Esophagus squamous epithelium (tissue), 5 donors: Measurements from ENCODE around the gene RYR1. TPM values are rescaled to one million over a fixed set of nuclear protein-coding genes. Genes with fewer than 3 reads are reported as not detected.

Source experiments
- DNase-seq: peaks from one replicate; lab custom pipeline; 2025; lab: John Stamatoyannopoulos, UW
- H3K27ac ChIP-seq, 4 donors: fragments of 200-600 bp; sonication (generic); one replicate each; pipeline ENCODE4 v1.5.1; 2016 to 2019; ENCODE audit warnings: mild to moderate bottlenecking in 1 of 4
- H3K27me3 ChIP-seq, 4 donors: fragments of 200-600 bp; sonication (generic); 1 replicate in 3 of 4; 2 replicates in 1 of 4; pipeline versions ENCODE4 v1.5.1 to v1.6.0; 2017 to 2021; ENCODE audit warnings: antibody characterized with exemption in 1 of 4
- H3K36me3 ChIP-seq, 3 donors: fragments of 200-600 bp; sonication (generic); one replicate each; pipeline ENCODE4 v1.5.1; 2016 to 2019
- H3K4me1 ChIP-seq, 3 donors: fragments of 200-600 bp; sonication (generic); one replicate each; pipeline ENCODE4 v1.5.1; 2017 to 2019
- H3K4me3 ChIP-seq, 4 donors: fragments of 200-600 bp; sonication (generic); 1 replicate in 3 of 4; 2 replicates in 1 of 4; pipeline ENCODE4 v1.5.1; 2016 to 2019; ENCODE audit warnings: mild to moderate bottlenecking in 2 of 4, moderate library complexity in 1 of 4
- H3K9me3 ChIP-seq, 3 donors: fragments of 200-600 bp; sonication (generic); one replicate each; pipeline ENCODE4 v1.5.1; 2016 to 2019
- POLR2A ChIP-seq, 4 donors: fragments of 450-650 bp; IDR thresholded peaks; one replicate each; pipeline ENCODE4 v1.6.1; 2017; ENCODE audit warnings: antibody characterized with exemption in 4 of 4, mild to moderate bottlenecking in 4 of 4, moderate library complexity in 3 of 4
- WGBS, 2 donors: methylation state at CpG; one replicate each; pipeline ENCODE4 v1.1.5; 2018; 5-methylcytosine and 5-hydroxymethylcytosine counted together
- intact Hi-C: fragments of 100-400 bp; cut with DNase I; formaldehyde crosslinking; loops from one replicate; pipeline ENCODE4 v1.15.0; 2022
- total RNA-seq, 4 donors: library from RNA; depleted of rRNA; stranded (reverse); fragments of >200 nt; gene quantifications; one replicate each; pipeline ENCODE4 v1.1.0, GENCODE V29; 2016
- TF ChIP-seq, protein P1 (sequence below), 6 experiments: fragments of 450-650 bp in 4 of 6; fragments of 200-600 bp in 2 of 6; sonication (generic) in 2 of 6; IDR thresholded peaks; one replicate each; pipeline ENCODE4 v1.5.1; 2016 to 2019; ENCODE audit warnings: antibody characterized with exemption in 6 of 6, mild to moderate bottlenecking in 4 of 6, moderate library complexity in 4 of 6
- donor health status: DM: yes; HTN: yes; CAD: no.

Gene RYR1
- total RNA-seq, 4 donors from 2014 or later, result 11.2 to 18.3 (median 13.8) TPM

DNA sequence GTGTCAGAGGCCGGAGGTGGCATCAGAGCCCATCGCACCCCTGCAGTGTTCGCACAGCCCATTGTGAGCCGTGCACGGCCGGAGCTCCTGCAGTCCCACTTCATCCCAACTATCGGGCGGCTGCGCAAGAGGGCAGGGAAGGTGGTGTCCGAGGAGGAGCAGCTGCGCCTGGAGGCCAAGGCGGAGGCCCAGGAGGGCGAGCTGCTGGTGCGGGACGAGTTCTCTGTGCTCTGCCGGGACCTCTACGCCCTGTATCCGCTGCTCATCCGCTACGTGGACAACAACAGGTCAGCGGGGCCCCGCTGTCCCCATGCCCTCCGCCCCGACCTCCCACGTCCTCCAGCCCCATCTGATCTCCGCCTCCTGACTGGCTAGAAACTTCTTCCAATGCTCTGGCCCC is 85.7 kb downstream of the RYR1 start:
- H3K27me3 ChIP-seq, result peaks cover 0 to 7% (median 0%) of the 10 kb centered on the region in 4 donors
- 84 to 89% methylated on average over 11 to 13 of the region's 26 CpGs for WGBS, 2 donors
- no peaks in the 10 kb centered on the region for H3K36me3 ChIP-seq
- intact Hi-C loops, result no loop called here
- TF ChIP-seq, protein P1, sequence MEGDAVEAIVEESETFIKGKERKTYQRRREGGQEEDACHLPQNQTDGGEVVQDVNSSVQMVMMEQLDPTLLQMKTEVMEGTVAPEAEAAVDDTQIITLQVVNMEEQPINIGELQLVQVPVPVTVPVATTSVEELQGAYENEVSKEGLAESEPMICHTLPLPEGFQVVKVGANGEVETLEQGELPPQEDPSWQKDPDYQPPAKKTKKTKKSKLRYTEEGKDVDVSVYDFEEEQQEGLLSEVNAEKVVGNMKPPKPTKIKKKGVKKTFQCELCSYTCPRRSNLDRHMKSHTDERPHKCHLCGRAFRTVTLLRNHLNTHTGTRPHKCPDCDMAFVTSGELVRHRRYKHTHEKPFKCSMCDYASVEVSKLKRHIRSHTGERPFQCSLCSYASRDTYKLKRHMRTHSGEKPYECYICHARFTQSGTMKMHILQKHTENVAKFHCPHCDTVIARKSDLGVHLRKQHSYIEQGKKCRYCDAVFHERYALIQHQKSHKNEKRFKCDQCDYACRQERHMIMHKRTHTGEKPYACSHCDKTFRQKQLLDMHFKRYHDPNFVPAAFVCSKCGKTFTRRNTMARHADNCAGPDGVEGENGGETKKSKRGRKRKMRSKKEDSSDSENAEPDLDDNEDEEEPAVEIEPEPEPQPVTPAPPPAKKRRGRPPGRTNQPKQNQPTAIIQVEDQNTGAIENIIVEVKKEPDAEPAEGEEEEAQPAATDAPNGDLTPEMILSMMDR (IDR thresholded peaks at IDR 0.05), result no peak
- no peak for TF ChIP-seq POLR2A (IDR thresholded peaks at IDR 0.05)
- H3K9me3 ChIP-seq, result no peaks in the 10 kb centered on the region
- H3K27ac ChIP-seq, result no peak overlapping the region
- DNase-seq, result no peak
- peaks cover 0 to 11% (median 0%) of the 10 kb centered on the region in 3 donors for H3K4me1 ChIP-seq
- H3K4me3 ChIP-seq, result no peak overlapping the region

- DNase-seq, result no peak
- Histone ChIP-seq H3K9me3 (no peaks in the 10 kb centered on the region), H3K27ac (no peak overlapping the region), H3K27me3 (no peaks in the 10 kb centered on the region), H3K4me3 (no peak overlapping the region), H3K4me1 (peaks cover 0 to 5% (median 0%) of the 10 kb centered on the region in 3 donors), H3K36me3 (no peaks in the 10 kb centered on the region)
- TF ChIP-seq POLR2A (IDR thresholded peaks at IDR 0.05), result no peak
- TF ChIP-seq, protein P1 (IDR thresholded peaks at IDR 0.05), result no peak
- WGBS, 2 donors, result 78 to 95% methylated on average over 6 of the region's 6 CpGs
- intact Hi-C loops, result no loop called here
Measured at GRCh38 chr19:38519988-38520387, 86.5 kb downstream of the RYR1 start.

GRCh38 chr19:38522915-38523314 is 89.4 kb downstream of the RYR1 start:
- DNase-seq, result no peak
- WGBS, 2 donors, result 77 to 93% methylated on average over 3 to 10 of the region's 15 CpGs

DNA sequence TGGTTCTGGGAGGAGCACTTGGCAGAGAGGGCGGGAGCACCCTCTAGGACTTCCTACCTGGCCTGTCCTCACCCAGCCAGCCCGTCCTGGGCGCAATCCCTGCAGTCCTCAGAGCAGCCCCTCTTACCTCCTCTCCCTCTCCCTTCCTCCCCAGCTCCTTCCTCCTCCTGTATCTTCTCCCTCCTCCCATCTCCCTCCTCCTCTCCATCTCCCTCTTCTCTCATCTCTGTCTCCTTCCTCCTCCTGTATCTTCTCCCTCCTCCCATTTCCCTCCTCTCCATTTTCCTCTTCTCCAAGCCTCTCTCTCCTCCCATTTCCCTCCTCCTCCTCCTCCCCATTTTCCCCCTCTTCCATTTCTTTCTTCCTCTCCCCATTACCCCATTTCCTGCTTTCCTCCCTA is 89.8 kb downstream of the RYR1 start:
- TF ChIP-seq, protein P1 (IDR thresholded peaks at IDR 0.05), result no peak
- TF ChIP-seq POLR2A (IDR thresholded peaks at IDR 0.05), result no peak
- intact Hi-C loops, result no loop called here
- Histone ChIP-seq H3K9me3 (no peaks in the 10 kb centered on the region), H3K4me1 (no peaks in the 10 kb centered on the region), H3K27ac (no peak overlapping the region), H3K36me3 (no peaks in the 10 kb centered on the region), H3K4me3 (no peak overlapping the region), H3K27me3 (peaks cover 0 to 10% (median 0%) of the 10 kb centered on the region in 4 donors)
- 58 to 66% methylated on average over 3 of the region's 3 CpGs for WGBS, 2 donors
- no peak for DNase-seq

More at GRCh38 chr19:38522915-38523314, 89.4 kb downstream of the RYR1 start:
- Histone ChIP-seq H3K4me3 (no peak overlapping the region), H3K27ac (no peak overlapping the region), H3K9me3 (no peaks in the 10 kb centered on the region), H3K36me3 (no peaks in the 10 kb centered on the region), H3K4me1 (no peaks in the 10 kb centered on the region), H3K27me3 (peaks cover 0 to 6% (median 0%) of the 10 kb centered on the region in 4 donors)
- TF ChIP-seq POLR2A (IDR thresholded peaks at IDR 0.05), result no peak
- TF ChIP-seq, protein P1 (IDR thresholded peaks at IDR 0.05), result no peak
- intact Hi-C loops, result no loop called here

GRCh38 chr19:38524369-38524768 is 90.9 kb downstream of the RYR1 start:
- 63 to 64% methylated on average over 3 to 7 of the region's 9 CpGs for WGBS, 2 donors
- H3K27me3 ChIP-seq, result peaks cover 0 to 15% (median 0%) of the 10 kb centered on the region in 4 donors
- no peak overlapping the region for H3K27ac ChIP-seq
- intact Hi-C loops, result no loop called here
- H3K36me3 ChIP-seq, result no peaks in the 10 kb centered on the region
- DNase-seq, result no peak
- no peak overlapping the region for H3K4me3 ChIP-seq
- H3K9me3 ChIP-seq, result no peaks in the 10 kb centered on the region
- no peaks in the 10 kb centered on the region for H3K4me1 ChIP-seq
- TF ChIP-seq, protein P1 (IDR thresholded peaks at IDR 0.05), result no peak
- no peak for TF ChIP-seq POLR2A (IDR thresholded peaks at IDR 0.05)
